GM23338 (cell line): ENCODE data around the gene GET3. TPM values are rescaled to one million over a fixed set of nuclear protein-coding genes. Genes with fewer than 3 reads are reported as not detected.
A peak's percentile ranks its signal among the peaks of the same experiment; 100 is the strongest.

Experiments used
- ATAC-seq: fragments of 200-7000 bp; cut with Tn5 transposase; 3 replicates; pipeline ENCODE4 v1.9.1; 2020
- DNase-seq: peaks from one replicate; pipeline ENCODE4 v3.0.0-alpha.2; 2015; ENCODE audit warnings: low spot score
- H2AFZ ChIP-seq: fragments of 200-600 bp; sonication (generic); 2 replicates; pipeline ENCODE4 v1.8.0; 2016; ENCODE audit warnings: antibody characterized with exemption, mild to moderate bottlenecking, moderate library complexity
- H3F3A ChIP-seq: fragments of 200-600 bp; sonication (generic); replicated peaks from 2 replicates; pipeline ENCODE4 v1.8.0; 2017; ENCODE audit warnings: antibody characterized with exemption, mixed run types, low read depth
- H3K27ac ChIP-seq: fragments of 200-600 bp; sonication (generic); 2 replicates; pipeline ENCODE4 v1.6.1; 2016; ENCODE audit warnings: low read depth
- H3K27me3 ChIP-seq: fragments of 200-600 bp; sonication (generic); 2 replicates; pipeline ENCODE4 v1.8.0; 2016; ENCODE audit warnings: mild to moderate bottlenecking, mixed run types, moderate library complexity; ENCODE audit not compliant: insufficient read depth
- H3K36me3 ChIP-seq: fragments of 200-600 bp; sonication (generic); 2 replicates; pipeline ENCODE4 v1.8.0; 2016; ENCODE audit warnings: mild to moderate bottlenecking; ENCODE audit not compliant: insufficient read depth
- H3K4me1 ChIP-seq: fragments of 200-600 bp; sonication (generic); 2 replicates; pipeline ENCODE4 v1.8.0; 2016; ENCODE audit warnings: mild to moderate bottlenecking, moderate library complexity; ENCODE audit not compliant: insufficient read depth
- H3K4me2 ChIP-seq: fragments of 200-600 bp; sonication (generic); 2 replicates; pipeline ENCODE4 v1.7.1; 2017; ENCODE audit warnings: mixed run types
- H3K4me3 ChIP-seq: fragments of 200-600 bp; sonication (generic); 2 replicates; pipeline ENCODE4 v1.6.1; 2016; ENCODE audit warnings: mixed run types
- H3K79me2 ChIP-seq: fragments of 200-600 bp; sonication (generic); replicated peaks from 2 replicates; pipeline ENCODE4 v1.8.0; 2017; ENCODE audit warnings: mild to moderate bottlenecking; ENCODE audit not compliant: insufficient read depth
- H3K9me2 ChIP-seq: fragments of 200-600 bp; sonication (generic); 2 replicates; pipeline ENCODE4 v1.8.0; 2017; ENCODE audit not compliant: insufficient read depth
- H4K20me1 ChIP-seq: fragments of 200-600 bp; sonication (generic); replicated peaks from 2 replicates; pipeline ENCODE4 v1.8.0; 2017; ENCODE audit warnings: mild to moderate bottlenecking; ENCODE audit not compliant: insufficient read depth
- H3K27ac Mint-ChIP-seq: 2 replicates; pipeline ENCODE4 v1.8.0; 2020; ENCODE audit warnings: inconsistent platforms, mild to moderate bottlenecking, moderate library complexity, mixed read lengths
- H3K27me3 Mint-ChIP-seq: 3 replicates; pipeline ENCODE4 v1.8.0; 2022; ENCODE audit warnings: low read depth, mild to moderate bottlenecking, moderate library complexity, mixed read lengths, inconsistent platforms; ENCODE audit not compliant: insufficient read depth, poor library complexity
- H3K36me3 Mint-ChIP-seq: 3 replicates; pipeline ENCODE4 v1.8.0; 2021; ENCODE audit warnings: low read depth, mild to moderate bottlenecking, inconsistent platforms, moderate library complexity, mixed read lengths
- H3K4me1 Mint-ChIP-seq: 3 replicates; pipeline ENCODE4 v1.8.0; 2020; ENCODE audit warnings: mild to moderate bottlenecking, inconsistent platforms, mixed read lengths
- H3K4me3 Mint-ChIP-seq: 3 replicates; pipeline ENCODE4 v1.8.0; 2021; ENCODE audit warnings: moderate library complexity, mild to moderate bottlenecking, inconsistent platforms, mixed read lengths
- H3K9me3 Mint-ChIP-seq: 3 replicates; pipeline ENCODE4 v1.8.0; 2020; ENCODE audit warnings: moderate library complexity, mild to moderate bottlenecking, inconsistent platforms, mixed read lengths
- CREB1 ChIP-seq: fragments of 250-450 bp; sonication (Bioruptor Pico); IDR thresholded peaks from 2 replicates; pipeline ENCODE4 v1.5.0; 2020; ENCODE audit warnings: low read depth, mild to moderate bottlenecking, moderate library complexity
- EZH2 ChIP-seq: fragments of 200-600 bp; sonication (generic); IDR thresholded peaks from one replicate; pipeline ENCODE4 v1.8.0; 2017; ENCODE audit warnings: antibody characterized with exemption, mild to moderate bottlenecking, low read depth; ENCODE audit not compliant: unreplicated experiment
- EZH2phosphoT487 ChIP-seq: fragments of 200-600 bp; sonication (generic); IDR thresholded peaks from one replicate; pipeline ENCODE4 v1.8.1; 2018; ENCODE audit warnings: antibody characterized with exemption; ENCODE audit not compliant: unreplicated experiment
- JUNB ChIP-seq: IDR thresholded peaks from one replicate; pipeline ENCODE4 v1.6.1; 2016; ENCODE audit warnings: antibody characterized with exemption; ENCODE audit not compliant: unreplicated experiment
- NANOG ChIP-seq: IDR thresholded peaks from 2 replicates; pipeline ENCODE4 v1.6.1; 2016; ENCODE audit warnings: antibody characterized with exemption, borderline replicate concordance
- POLR2AphosphoS5 ChIP-seq: IDR thresholded peaks from 2 replicates; pipeline ENCODE4 v1.6.1; 2016; ENCODE audit warnings: antibody characterized with exemption, low read depth
- STAT1 ChIP-seq: IDR thresholded peaks from one replicate; pipeline ENCODE4 v1.6.1; 2016; ENCODE audit warnings: antibody characterized with exemption; ENCODE audit not compliant: unreplicated experiment
- ZNF114 ChIP-seq: fragments of 250-450 bp; sonication (Bioruptor Pico); IDR thresholded peaks from 2 replicates; pipeline ENCODE4 v1.5.0; 2020; ENCODE audit warnings: mild to moderate bottlenecking, moderate library complexity
- ZNF331 ChIP-seq: fragments of 250-450 bp; sonication (Bioruptor Pico); IDR thresholded peaks from 2 replicates; pipeline ENCODE4 v1.5.0; 2020; ENCODE audit warnings: low read depth, mild to moderate bottlenecking, moderate library complexity
- polyA plus RNA-seq: library from polyadenylated mRNA; unstranded; fragments of >200 nt; fragmentation: Nextera tagmentation; extraction: Ambion mirVana; gene quantifications from 2 replicates; pipeline ENCODE4 v1.2.1, GENCODE V29; 2016
- total RNA-seq: library from RNA; depleted of rRNA; stranded (reverse); fragments of >200 nt; shearing (Covaris generic); gene quantifications from 2 replicates; pipeline ENCODE4 v1.2.3, GENCODE V29; 2014
- TF ChIP-seq, protein P1 (sequence below), 2 experiments: fragments of 200-600 bp in 1 of 2; sonication (generic) in 1 of 2; conservative IDR thresholded peaks; 2 replicates each; pipeline versions ENCODE4 v1.5.1 to v1.6.1; 2016 to 2017; ENCODE audit warnings: antibody characterized with exemption in 2 of 2, low read depth in 2 of 2, mild to moderate bottlenecking in 2 of 2, moderate library complexity in 1 of 2
- TF ChIP-seq, protein P2 (sequence below): fragments of 250-450 bp; sonication (Bioruptor Pico); IDR thresholded peaks from 2 replicates; pipeline ENCODE4 v1.5.0; 2020; ENCODE audit warnings: mild to moderate bottlenecking, moderate library complexity
- TF ChIP-seq, protein P3 (sequence below): IDR thresholded peaks from one replicate; pipeline ENCODE4 v1.6.1; 2018; ENCODE audit warnings: antibody characterized with exemption; ENCODE audit not compliant: unreplicated experiment

Gene GET3
- total and polyA plus RNA-seq, 2 experiments from 2014 or later, result 90.4 to 109 TPM

DNA sequence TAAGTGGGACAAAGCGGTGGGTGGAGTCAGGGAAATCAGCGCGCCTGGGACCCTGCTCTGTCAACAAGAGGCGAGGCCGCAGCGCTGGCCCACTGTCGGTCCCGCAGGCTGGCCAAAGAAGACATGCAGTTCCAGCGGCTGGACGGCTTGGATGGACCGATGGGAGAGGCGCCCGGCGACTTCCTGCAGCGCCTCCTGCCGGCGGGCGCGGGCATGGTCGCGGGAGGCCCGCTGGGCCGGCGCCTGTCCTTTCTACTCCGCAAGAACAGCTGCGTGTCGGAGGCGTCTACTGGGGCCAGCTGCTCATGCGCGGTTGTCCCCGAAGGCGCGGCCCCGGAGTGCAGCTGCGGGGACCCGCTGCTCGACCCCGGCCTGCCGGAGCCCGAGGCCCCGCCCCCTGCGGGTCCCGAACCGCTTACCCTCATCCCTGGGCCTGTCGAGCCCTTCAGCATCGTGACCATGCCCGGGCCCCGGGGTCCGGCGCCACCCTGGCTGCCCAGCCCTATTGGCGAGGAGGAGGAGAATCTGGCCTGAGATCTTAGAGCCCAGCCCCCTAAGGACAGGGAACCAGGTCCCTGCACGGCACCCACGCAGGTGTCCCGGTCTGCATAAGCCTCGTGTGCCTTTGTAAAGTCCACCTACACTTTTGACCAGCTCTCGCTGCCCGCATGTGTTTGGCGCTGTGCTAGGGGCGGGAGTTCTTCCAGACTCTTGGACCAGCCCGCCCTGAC lies 20.4 kb downstream of the GET3 start:
- peaks cover 6% of the 10 kb centered on the region; the same call in 2 of the 3 replicates for H3K4me1 Mint-ChIP-seq
- no peak overlapping the region for H3K27ac ChIP-seq
- no peaks in the 10 kb centered on the region for H3K9me2 ChIP-seq
- H2AFZ ChIP-seq, result peak overlapping the region; percentile 86
- no peaks in the 10 kb centered on the region for H3K79me2 ChIP-seq
- ATAC-seq (peak; percentile 88), DNase-seq (peak; percentile 91)
- H3K27me3 Mint-ChIP-seq, result peaks cover 29% of the 10 kb centered on the region
- H3F3A ChIP-seq, result peaks cover 7% of the 10 kb centered on the region; the same call in 1 of the 2 replicates
- peak overlapping the region; percentile 80 for H3K4me2 ChIP-seq
- H3K4me3 Mint-ChIP-seq, result peak overlapping the region; percentile 65
- peaks cover 3% of the 10 kb centered on the region; the same call in 2 of the 3 replicates for H3K9me3 Mint-ChIP-seq
- H4K20me1 ChIP-seq, result 0 out of 2 replicates have a peak, but pooled peaks cover 4% of the 10 kb centered on the region
- 0 out of 2 replicates have a peak, but pooled peaks cover 3% of the 10 kb centered on the region for H3K27me3 ChIP-seq
- H3K4me3 ChIP-seq, result peak overlapping the region; percentile 57
- TF ChIP-seq, protein P1, sequence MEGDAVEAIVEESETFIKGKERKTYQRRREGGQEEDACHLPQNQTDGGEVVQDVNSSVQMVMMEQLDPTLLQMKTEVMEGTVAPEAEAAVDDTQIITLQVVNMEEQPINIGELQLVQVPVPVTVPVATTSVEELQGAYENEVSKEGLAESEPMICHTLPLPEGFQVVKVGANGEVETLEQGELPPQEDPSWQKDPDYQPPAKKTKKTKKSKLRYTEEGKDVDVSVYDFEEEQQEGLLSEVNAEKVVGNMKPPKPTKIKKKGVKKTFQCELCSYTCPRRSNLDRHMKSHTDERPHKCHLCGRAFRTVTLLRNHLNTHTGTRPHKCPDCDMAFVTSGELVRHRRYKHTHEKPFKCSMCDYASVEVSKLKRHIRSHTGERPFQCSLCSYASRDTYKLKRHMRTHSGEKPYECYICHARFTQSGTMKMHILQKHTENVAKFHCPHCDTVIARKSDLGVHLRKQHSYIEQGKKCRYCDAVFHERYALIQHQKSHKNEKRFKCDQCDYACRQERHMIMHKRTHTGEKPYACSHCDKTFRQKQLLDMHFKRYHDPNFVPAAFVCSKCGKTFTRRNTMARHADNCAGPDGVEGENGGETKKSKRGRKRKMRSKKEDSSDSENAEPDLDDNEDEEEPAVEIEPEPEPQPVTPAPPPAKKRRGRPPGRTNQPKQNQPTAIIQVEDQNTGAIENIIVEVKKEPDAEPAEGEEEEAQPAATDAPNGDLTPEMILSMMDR (conservative IDR thresholded peaks at IDR 0.05; ENCODE audit: low read depth in 2 of 2), result peak; percentile 78 to 94
- TF ChIP-seq ZNF331 (CRISPR knock-in tag) (no peak), NANOG (no peak), POLR2AphosphoS5 (no peak; the same call in 1 of the 2 replicates), EZH2 (no peak), EZH2phosphoT487 (no peak), CREB1 (CRISPR knock-in tag) (0 out of 2 replicates have a peak, but pooled peaks have one; percentile 22), ZNF114 (CRISPR knock-in tag) (no peak), STAT1 (no peak), JUNB (no peak)
- TF ChIP-seq, protein P2, sequence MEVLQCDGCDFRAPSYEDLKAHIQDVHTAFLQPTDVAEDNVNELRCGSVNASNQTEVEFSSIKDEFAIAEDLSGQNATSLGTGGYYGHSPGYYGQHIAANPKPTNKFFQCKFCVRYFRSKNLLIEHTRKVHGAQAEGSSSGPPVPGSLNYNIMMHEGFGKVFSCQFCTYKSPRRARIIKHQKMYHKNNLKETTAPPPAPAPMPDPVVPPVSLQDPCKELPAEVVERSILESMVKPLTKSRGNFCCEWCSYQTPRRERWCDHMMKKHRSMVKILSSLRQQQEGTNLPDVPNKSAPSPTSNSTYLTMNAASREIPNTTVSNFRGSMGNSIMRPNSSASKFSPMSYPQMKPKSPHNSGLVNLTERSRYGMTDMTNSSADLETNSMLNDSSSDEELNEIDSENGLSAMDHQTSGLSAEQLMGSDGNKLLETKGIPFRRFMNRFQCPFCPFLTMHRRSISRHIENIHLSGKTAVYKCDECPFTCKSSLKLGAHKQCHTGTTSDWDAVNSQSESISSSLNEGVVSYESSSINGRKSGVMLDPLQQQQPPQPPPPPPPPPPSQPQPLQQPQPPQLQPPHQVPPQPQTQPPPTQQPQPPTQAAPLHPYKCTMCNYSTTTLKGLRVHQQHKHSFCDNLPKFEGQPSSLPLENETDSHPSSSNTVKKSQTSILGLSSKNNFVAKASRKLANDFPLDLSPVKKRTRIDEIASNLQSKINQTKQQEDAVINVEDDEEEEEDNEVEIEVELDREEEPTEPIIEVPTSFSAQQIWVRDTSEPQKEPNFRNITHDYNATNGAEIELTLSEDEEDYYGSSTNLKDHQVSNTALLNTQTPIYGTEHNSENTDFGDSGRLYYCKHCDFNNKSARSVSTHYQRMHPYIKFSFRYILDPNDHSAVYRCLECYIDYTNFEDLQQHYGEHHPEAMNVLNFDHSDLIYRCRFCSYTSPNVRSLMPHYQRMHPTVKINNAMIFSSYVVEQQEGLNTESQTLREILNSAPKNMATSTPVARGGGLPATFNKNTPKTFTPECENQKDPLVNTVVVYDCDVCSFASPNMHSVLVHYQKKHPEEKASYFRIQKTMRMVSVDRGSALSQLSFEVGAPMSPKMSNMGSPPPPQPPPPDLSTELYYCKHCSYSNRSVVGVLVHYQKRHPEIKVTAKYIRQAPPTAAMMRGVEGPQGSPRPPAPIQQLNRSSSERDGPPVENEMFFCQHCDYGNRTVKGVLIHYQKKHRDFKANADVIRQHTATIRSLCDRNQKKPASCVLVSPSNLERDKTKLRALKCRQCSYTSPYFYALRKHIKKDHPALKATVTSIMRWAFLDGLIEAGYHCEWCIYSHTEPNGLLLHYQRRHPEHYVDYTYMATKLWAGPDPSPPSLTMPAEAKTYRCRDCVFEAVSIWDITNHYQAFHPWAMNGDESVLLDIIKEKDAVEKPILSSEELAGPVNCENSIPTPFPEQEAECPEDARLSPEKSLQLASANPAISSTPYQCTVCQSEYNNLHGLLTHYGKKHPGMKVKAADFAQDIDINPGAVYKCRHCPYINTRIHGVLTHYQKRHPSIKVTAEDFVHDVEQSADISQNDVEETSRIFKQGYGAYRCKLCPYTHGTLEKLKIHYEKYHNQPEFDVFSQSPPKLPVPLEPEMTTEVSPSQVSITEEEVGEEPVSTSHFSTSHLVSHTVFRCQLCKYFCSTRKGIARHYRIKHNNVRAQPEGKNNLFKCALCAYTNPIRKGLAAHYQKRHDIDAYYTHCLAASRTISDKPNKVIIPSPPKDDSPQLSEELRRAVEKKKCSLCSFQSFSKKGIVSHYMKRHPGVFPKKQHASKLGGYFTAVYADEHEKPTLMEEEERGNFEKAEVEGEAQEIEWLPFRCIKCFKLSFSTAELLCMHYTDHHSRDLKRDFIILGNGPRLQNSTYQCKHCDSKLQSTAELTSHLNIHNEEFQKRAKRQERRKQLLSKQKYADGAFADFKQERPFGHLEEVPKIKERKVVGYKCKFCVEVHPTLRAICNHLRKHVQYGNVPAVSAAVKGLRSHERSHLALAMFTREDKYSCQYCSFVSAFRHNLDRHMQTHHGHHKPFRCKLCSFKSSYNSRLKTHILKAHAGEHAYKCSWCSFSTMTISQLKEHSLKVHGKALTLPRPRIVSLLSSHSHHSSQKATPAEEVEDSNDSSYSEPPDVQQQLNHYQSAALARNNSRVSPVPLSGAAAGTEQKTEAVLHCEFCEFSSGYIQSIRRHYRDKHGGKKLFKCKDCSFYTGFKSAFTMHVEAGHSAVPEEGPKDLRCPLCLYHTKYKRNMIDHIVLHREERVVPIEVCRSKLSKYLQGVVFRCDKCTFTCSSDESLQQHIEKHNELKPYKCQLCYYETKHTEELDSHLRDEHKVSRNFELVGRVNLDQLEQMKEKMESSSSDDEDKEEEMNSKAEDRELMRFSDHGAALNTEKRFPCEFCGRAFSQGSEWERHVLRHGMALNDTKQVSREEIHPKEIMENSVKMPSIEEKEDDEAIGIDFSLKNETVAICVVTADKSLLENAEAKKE, result no peak
- TF ChIP-seq, protein P3, sequence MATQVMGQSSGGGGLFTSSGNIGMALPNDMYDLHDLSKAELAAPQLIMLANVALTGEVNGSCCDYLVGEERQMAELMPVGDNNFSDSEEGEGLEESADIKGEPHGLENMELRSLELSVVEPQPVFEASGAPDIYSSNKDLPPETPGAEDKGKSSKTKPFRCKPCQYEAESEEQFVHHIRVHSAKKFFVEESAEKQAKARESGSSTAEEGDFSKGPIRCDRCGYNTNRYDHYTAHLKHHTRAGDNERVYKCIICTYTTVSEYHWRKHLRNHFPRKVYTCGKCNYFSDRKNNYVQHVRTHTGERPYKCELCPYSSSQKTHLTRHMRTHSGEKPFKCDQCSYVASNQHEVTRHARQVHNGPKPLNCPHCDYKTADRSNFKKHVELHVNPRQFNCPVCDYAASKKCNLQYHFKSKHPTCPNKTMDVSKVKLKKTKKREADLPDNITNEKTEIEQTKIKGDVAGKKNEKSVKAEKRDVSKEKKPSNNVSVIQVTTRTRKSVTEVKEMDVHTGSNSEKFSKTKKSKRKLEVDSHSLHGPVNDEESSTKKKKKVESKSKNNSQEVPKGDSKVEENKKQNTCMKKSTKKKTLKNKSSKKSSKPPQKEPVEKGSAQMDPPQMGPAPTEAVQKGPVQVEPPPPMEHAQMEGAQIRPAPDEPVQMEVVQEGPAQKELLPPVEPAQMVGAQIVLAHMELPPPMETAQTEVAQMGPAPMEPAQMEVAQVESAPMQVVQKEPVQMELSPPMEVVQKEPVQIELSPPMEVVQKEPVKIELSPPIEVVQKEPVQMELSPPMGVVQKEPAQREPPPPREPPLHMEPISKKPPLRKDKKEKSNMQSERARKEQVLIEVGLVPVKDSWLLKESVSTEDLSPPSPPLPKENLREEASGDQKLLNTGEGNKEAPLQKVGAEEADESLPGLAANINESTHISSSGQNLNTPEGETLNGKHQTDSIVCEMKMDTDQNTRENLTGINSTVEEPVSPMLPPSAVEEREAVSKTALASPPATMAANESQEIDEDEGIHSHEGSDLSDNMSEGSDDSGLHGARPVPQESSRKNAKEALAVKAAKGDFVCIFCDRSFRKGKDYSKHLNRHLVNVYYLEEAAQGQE, result no peak
- H3K27ac Mint-ChIP-seq, result no peak overlapping the region
- H3K36me3 ChIP-seq, result no peaks in the 10 kb centered on the region
- no peaks in the 10 kb centered on the region; the same call in 1 of the 2 replicates for H3K4me1 ChIP-seq
- peaks cover 20% of the 10 kb centered on the region for H3K36me3 Mint-ChIP-seq
